Smooth muscle cell (in vitro differentiated cells): Measurements from ENCODE around the gene PLAAT1. TPM values are rescaled to one million over a fixed set of nuclear protein-coding genes. Genes with fewer than 3 reads are reported as not detected.
A peak's percentile ranks its signal among the peaks of the same experiment; 100 is the strongest.

ENCODE experiments used
- DNase-seq: peaks from one replicate; lab custom pipeline; 2025; ENCODE audit not compliant: unreplicated experiment; lab: John Stamatoyannopoulos, UW
- H2AFZ ChIP-seq: fragments of 200-600 bp; sonication (generic); 2 replicates; pipeline ENCODE4 v1.6.0; 2016; ENCODE audit warnings: antibody characterized with exemption, low read depth, mild to moderate bottlenecking
- H3F3A ChIP-seq: fragments of 200-600 bp; sonication (generic); 2 replicates; pipeline ENCODE4 v1.6.0; 2017; ENCODE audit warnings: antibody characterized with exemption, low read depth
- H3K27ac ChIP-seq: fragments of 200-600 bp; sonication (generic); 2 replicates; pipeline ENCODE4 v1.5.1; 2016; ENCODE audit warnings: low read depth, mild to moderate bottlenecking
- H3K27me3 ChIP-seq: fragments of 200-600 bp; sonication (generic); 2 replicates; pipeline ENCODE4 v1.6.1; 2016; ENCODE audit warnings: low read depth, mild to moderate bottlenecking
- H3K36me3 ChIP-seq: fragments of 200-600 bp; sonication (generic); 2 replicates; pipeline ENCODE4 v1.5.1; 2016; ENCODE audit warnings: low read depth
- H3K4me1 ChIP-seq: fragments of 200-600 bp; sonication (generic); 2 replicates; pipeline ENCODE4 v1.5.1; 2016; ENCODE audit warnings: low read depth
- H3K4me2 ChIP-seq: fragments of 200-600 bp; sonication (generic); 2 replicates; pipeline ENCODE4 v1.6.0; 2016; ENCODE audit warnings: mild to moderate bottlenecking
- H3K4me3 ChIP-seq: fragments of 200-600 bp; sonication (generic); 2 replicates; pipeline ENCODE4 v1.5.1; 2016; ENCODE audit warnings: mild to moderate bottlenecking
- H3K79me2 ChIP-seq: fragments of 200-600 bp; sonication (generic); 2 replicates; pipeline ENCODE4 v1.6.0; 2016; ENCODE audit warnings: low read depth, mild to moderate bottlenecking
- H3K9ac ChIP-seq: fragments of 200-600 bp; sonication (generic); 2 replicates; pipeline ENCODE4 v1.6.0; 2016; ENCODE audit warnings: low read depth
- H3K9me3 ChIP-seq: fragments of 200-600 bp; sonication (generic); replicated peaks from 2 replicates; pipeline ENCODE4 v1.5.1; 2016; ENCODE audit warnings: low read depth
- H4K20me1 ChIP-seq: fragments of 200-600 bp; sonication (generic); 2 replicates; pipeline ENCODE4 v1.6.0; 2016; ENCODE audit warnings: low read depth
- WGBS: methylation state at CpG from one replicate; pipeline ENCODE4 v1.1.7; 2016; ENCODE audit warnings: low lambda C conversion rate; 5-methylcytosine and 5-hydroxymethylcytosine counted together
- polyA plus RNA-seq: library from polyadenylated mRNA; unstranded; fragments of >200 nt; fragmentation: Nextera tagmentation; extraction: Ambion mirVana; gene quantifications from 2 replicates; pipeline ENCODE4 v1.2.1, GENCODE V29; 2016
- total RNA-seq: library from RNA; depleted of rRNA; stranded (reverse); fragments of >200 nt; gene quantifications from 2 replicates; pipeline ENCODE4 v1.2.3, GENCODE V29; 2014
- TF ChIP-seq, protein P1 (sequence below): fragments of 200-600 bp; sonication (generic); IDR thresholded peaks from 2 replicates; pipeline ENCODE4 v1.5.1; 2017; ENCODE audit warnings: borderline replicate concordance, mild to moderate bottlenecking, antibody characterized with exemption; ENCODE audit not compliant: insufficient read depth, poor library complexity, severe bottlenecking

The PLAAT1 gene
- total RNA-seq: 3.3 TPM in 1 of 2 replicates, not detected in the other
- 1.7 and 2.1 TPM in 2 replicates for polyA plus RNA-seq

DNA sequence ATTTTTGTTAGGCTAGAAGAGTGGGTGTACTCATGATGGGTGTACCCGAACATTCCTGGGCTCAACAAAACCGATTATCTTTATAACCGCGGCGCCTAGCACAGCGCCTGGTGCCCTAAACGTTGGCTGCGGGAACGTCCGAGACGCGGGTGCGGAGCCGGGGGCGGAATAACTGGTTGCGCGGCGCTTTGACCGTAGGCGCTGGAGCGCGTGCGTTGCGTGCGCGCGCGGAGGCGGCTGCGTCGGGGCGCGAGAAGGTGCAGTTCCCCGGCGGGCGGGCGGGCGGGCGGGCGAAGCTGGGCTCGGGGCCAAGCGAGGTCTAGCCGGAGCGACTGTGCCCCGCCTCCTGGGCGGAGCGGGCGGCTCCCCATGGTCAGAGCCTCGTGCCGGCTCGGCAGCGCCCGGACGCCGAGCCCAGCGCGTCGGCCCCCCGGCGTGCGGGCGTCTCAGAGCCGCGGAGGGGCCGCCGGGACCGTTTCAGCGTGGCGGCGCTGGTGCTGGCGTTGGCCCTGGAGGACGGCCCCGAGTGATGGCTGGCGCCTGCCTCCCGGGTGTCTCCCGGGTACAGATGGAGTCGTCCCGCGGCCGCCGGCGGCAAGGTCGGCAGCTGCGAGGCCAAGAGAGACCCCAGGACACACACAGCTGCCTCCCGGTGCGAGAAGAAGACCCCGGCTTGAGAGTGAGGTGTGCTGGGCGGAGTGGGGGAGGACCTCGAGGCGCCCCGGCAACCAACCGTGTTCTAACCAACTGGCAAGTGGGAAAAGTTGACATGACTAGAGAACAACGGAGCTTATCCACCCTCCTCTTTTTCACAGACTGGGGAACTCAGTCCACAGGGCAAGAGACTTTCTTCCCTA, at the start of gene PLAAT1:
TSS of gene PLAAT1 (plus strand) at position 373 of the 857 bp plus-strand sequence. CDS start 14,429 bp downstream, outside the sequence.
- no peaks in the 10 kb centered on the region for H4K20me1 ChIP-seq
- H2AFZ ChIP-seq: peak within 1 kb of the TSS; percentile 97
- no peaks in the 10 kb centered on the region for H3K79me2 ChIP-seq
- H3K9me3 ChIP-seq: no peaks in the 10 kb centered on the region
- DNase-seq: peak; percentile 40
- H3K4me3 ChIP-seq: peak within 1 kb of the TSS; percentile 72
- peak within 1 kb of the TSS; percentile 30 for H3K27ac ChIP-seq
- TF ChIP-seq, protein P1, sequence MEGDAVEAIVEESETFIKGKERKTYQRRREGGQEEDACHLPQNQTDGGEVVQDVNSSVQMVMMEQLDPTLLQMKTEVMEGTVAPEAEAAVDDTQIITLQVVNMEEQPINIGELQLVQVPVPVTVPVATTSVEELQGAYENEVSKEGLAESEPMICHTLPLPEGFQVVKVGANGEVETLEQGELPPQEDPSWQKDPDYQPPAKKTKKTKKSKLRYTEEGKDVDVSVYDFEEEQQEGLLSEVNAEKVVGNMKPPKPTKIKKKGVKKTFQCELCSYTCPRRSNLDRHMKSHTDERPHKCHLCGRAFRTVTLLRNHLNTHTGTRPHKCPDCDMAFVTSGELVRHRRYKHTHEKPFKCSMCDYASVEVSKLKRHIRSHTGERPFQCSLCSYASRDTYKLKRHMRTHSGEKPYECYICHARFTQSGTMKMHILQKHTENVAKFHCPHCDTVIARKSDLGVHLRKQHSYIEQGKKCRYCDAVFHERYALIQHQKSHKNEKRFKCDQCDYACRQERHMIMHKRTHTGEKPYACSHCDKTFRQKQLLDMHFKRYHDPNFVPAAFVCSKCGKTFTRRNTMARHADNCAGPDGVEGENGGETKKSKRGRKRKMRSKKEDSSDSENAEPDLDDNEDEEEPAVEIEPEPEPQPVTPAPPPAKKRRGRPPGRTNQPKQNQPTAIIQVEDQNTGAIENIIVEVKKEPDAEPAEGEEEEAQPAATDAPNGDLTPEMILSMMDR: no peak
- H3K4me1 ChIP-seq: peaks cover 5% of the 10 kb centered on the region
- WGBS: 2% methylated on average over 75 of the region's 93 CpGs
- peak within 1 kb of the TSS; percentile 96 for H3K4me2 ChIP-seq
- H3K9ac ChIP-seq: peak within 1 kb of the TSS; percentile 48
- no peaks in the 10 kb centered on the region for H3F3A ChIP-seq
- no peaks in the 10 kb centered on the region for H3K36me3 ChIP-seq
- H3K27me3 ChIP-seq: no peaks in the 10 kb centered on the region

DNA sequence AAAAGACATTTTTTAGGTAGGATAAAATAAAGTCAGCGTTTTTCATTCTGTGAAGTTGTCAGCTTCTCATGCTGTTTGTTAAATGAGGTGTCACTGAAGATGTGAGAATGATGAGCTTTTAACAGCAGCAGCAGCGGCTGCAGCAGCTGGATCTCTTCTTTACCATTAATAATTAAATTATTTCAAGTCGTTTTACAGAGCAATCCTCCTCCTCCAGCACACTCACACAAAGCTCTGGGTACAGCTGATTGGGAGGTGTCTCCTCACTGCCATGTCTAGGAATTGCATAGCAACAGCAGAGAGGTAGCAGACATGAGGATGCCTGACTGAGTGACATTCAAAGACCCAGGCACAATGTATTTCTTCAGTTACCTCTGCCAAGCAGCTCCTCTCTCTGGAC, 46.7 kb upstream of the PLAAT1 start:
- WGBS: 63% methylated on average over 3 of the region's 3 CpGs
- Histone ChIP-seq H3K4me2 (no peak overlapping the region), H3K79me2 (no peaks in the 10 kb centered on the region), H3K27me3 (no peaks in the 10 kb centered on the region), H3K36me3 (no peaks in the 10 kb centered on the region), H3K9me3 (no peaks in the 10 kb centered on the region), H3K27ac (no peak overlapping the region), H3K4me3 (no peak overlapping the region), H3K4me1 (no peaks in the 10 kb centered on the region), H2AFZ (no peak overlapping the region), H3F3A (no peaks in the 10 kb centered on the region), H4K20me1 (no peaks in the 10 kb centered on the region), H3K9ac (no peak overlapping the region)
- TF ChIP-seq, protein P1: no peak
- no peak for DNase-seq

DNA sequence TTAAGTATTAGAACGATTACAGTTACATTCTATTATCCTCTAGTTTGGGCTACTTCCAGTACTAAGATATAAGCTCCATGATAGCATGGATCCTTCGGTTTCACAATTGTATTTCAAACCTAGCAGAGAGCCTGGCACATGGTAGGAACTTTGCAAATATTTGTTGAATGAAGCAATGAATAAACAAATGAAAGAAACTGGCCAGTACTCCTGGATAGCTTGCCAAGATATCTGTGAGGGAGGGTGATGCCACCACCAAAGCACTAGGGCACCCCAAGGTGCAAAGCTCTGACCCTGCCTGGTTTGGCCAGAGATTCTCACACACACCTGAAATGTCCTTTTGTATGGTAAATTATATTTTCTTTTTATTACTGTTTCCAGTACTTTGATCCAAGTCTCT, 44.3 kb upstream of the PLAAT1 start:
- no peak overlapping the region for H3K4me3 ChIP-seq
- H3K79me2 ChIP-seq: no peaks in the 10 kb centered on the region
- TF ChIP-seq, protein P1: no peak
- DNase-seq: no peak
- no peak overlapping the region for H3K4me2 ChIP-seq
- no peak overlapping the region for H3K9ac ChIP-seq
- 88% methylated on average over 2 of the region's 2 CpGs for WGBS
- no peaks in the 10 kb centered on the region for H3K9me3 ChIP-seq
- H3K27ac ChIP-seq: no peak overlapping the region
- no peaks in the 10 kb centered on the region for H3K4me1 ChIP-seq
- H3K27me3 ChIP-seq: no peaks in the 10 kb centered on the region
- no peaks in the 10 kb centered on the region for H3F3A ChIP-seq
- H4K20me1 ChIP-seq: no peaks in the 10 kb centered on the region
- no peaks in the 10 kb centered on the region for H3K36me3 ChIP-seq
- H2AFZ ChIP-seq: no peak overlapping the region
